Smooth muscle cell (in vitro differentiated cells): ENCODE results near the gene NDUFA13. TPM values are rescaled to one million over a fixed set of nuclear protein-coding genes. Genes with fewer than 3 reads are reported as not detected.

Experiments used
- DNase-seq: peaks from one replicate; lab custom pipeline; 2025; ENCODE audit not compliant: unreplicated experiment; lab: John Stamatoyannopoulos, UW
- H2AFZ ChIP-seq: fragments of 200-600 bp; sonication (generic); 2 replicates; pipeline ENCODE4 v1.6.0; 2016; ENCODE audit warnings: antibody characterized with exemption, low read depth, mild to moderate bottlenecking
- H3F3A ChIP-seq: fragments of 200-600 bp; sonication (generic); 2 replicates; pipeline ENCODE4 v1.6.0; 2017; ENCODE audit warnings: antibody characterized with exemption, low read depth
- H3K27ac ChIP-seq: fragments of 200-600 bp; sonication (generic); 2 replicates; pipeline ENCODE4 v1.5.1; 2016; ENCODE audit warnings: low read depth, mild to moderate bottlenecking
- H3K27me3 ChIP-seq: fragments of 200-600 bp; sonication (generic); 2 replicates; pipeline ENCODE4 v1.6.1; 2016; ENCODE audit warnings: low read depth, mild to moderate bottlenecking
- H3K36me3 ChIP-seq: fragments of 200-600 bp; sonication (generic); 2 replicates; pipeline ENCODE4 v1.5.1; 2016; ENCODE audit warnings: low read depth
- H3K4me1 ChIP-seq: fragments of 200-600 bp; sonication (generic); 2 replicates; pipeline ENCODE4 v1.5.1; 2016; ENCODE audit warnings: low read depth
- H3K4me2 ChIP-seq: fragments of 200-600 bp; sonication (generic); 2 replicates; pipeline ENCODE4 v1.6.0; 2016; ENCODE audit warnings: mild to moderate bottlenecking
- H3K4me3 ChIP-seq: fragments of 200-600 bp; sonication (generic); 2 replicates; pipeline ENCODE4 v1.5.1; 2016; ENCODE audit warnings: mild to moderate bottlenecking
- H3K79me2 ChIP-seq: fragments of 200-600 bp; sonication (generic); 2 replicates; pipeline ENCODE4 v1.6.0; 2016; ENCODE audit warnings: low read depth, mild to moderate bottlenecking
- H3K9ac ChIP-seq: fragments of 200-600 bp; sonication (generic); 2 replicates; pipeline ENCODE4 v1.6.0; 2016; ENCODE audit warnings: low read depth
- H3K9me3 ChIP-seq: fragments of 200-600 bp; sonication (generic); replicated peaks from 2 replicates; pipeline ENCODE4 v1.5.1; 2016; ENCODE audit warnings: low read depth
- H4K20me1 ChIP-seq: fragments of 200-600 bp; sonication (generic); 2 replicates; pipeline ENCODE4 v1.6.0; 2016; ENCODE audit warnings: low read depth
- WGBS: methylation state at CpG from one replicate; pipeline ENCODE4 v1.1.7; 2016; ENCODE audit warnings: low lambda C conversion rate; 5-methylcytosine and 5-hydroxymethylcytosine counted together
- polyA plus RNA-seq: library from polyadenylated mRNA; unstranded; fragments of >200 nt; fragmentation: Nextera tagmentation; extraction: Ambion mirVana; gene quantifications from 2 replicates; pipeline ENCODE4 v1.2.1, GENCODE V29; 2016
- total RNA-seq: library from RNA; depleted of rRNA; stranded (reverse); fragments of >200 nt; gene quantifications from 2 replicates; pipeline ENCODE4 v1.2.3, GENCODE V29; 2014
- TF ChIP-seq, protein P1 (sequence below): fragments of 200-600 bp; sonication (generic); IDR thresholded peaks from 2 replicates; pipeline ENCODE4 v1.5.1; 2017; ENCODE audit warnings: borderline replicate concordance, mild to moderate bottlenecking, antibody characterized with exemption; ENCODE audit not compliant: insufficient read depth, poor library complexity, severe bottlenecking

The NDUFA13 gene
- total and polyA plus RNA-seq, 2 experiments from 2014 or later = 42.3 to 559 TPM

DNA sequence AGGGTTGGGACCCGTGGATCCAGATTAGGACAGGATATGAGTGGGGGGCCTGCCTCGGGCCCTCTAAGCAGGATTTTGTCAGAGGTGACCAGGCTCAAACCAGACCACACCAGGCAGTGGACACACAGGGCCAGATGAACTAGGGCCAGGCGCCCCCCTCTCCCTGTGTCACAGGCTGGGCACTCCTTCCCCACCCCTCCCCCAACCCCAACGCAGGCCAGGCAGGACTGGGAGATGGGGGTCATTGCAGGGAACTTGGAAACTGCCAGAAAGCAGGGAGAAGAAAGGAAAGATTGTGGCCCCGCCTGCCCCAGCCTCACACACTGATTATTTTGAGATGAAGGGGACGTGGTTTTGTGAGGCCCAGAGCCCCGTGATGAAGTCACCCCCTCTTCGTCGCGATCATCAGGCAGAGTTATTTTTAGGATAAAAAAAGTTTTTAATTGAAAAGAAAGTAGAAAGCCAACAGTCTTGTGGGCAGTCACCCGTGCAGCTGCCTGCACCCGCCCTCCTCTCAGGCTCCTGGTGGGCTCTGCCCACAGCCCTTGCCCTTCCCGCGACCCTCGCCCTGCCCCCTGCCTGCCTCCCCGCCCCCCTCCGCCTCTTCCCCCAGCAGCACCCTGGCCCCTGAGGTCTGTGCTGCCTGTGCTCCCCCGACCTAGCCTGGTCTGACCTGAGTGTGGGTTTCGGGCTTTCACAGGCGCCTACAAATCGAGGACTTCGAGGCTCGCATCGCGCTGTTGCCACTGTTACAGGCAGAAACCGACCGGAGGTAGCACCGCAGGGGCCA lies 10.8 kb downstream of the NDUFA13 start:
- H2AFZ ChIP-seq = no peak overlapping the region
- no peaks in the 10 kb centered on the region for H3K27me3 ChIP-seq
- no peak for DNase-seq
- 88% methylated on average over 24 of the region's 28 CpGs for WGBS
- no peaks in the 10 kb centered on the region for H3K36me3 ChIP-seq
- peaks cover 26% of the 10 kb centered on the region for H3K79me2 ChIP-seq
- no peaks in the 10 kb centered on the region for H3K9me3 ChIP-seq
- H3K4me1 ChIP-seq = no peaks in the 10 kb centered on the region
- no peak overlapping the region for H3K4me3 ChIP-seq
- H3K4me2 ChIP-seq = no peak overlapping the region
- H3F3A ChIP-seq = no peaks in the 10 kb centered on the region
- peaks cover 63% of the 10 kb centered on the region for H4K20me1 ChIP-seq
- H3K27ac ChIP-seq = no peak overlapping the region
- no peak overlapping the region for H3K9ac ChIP-seq
- TF ChIP-seq, protein P1, sequence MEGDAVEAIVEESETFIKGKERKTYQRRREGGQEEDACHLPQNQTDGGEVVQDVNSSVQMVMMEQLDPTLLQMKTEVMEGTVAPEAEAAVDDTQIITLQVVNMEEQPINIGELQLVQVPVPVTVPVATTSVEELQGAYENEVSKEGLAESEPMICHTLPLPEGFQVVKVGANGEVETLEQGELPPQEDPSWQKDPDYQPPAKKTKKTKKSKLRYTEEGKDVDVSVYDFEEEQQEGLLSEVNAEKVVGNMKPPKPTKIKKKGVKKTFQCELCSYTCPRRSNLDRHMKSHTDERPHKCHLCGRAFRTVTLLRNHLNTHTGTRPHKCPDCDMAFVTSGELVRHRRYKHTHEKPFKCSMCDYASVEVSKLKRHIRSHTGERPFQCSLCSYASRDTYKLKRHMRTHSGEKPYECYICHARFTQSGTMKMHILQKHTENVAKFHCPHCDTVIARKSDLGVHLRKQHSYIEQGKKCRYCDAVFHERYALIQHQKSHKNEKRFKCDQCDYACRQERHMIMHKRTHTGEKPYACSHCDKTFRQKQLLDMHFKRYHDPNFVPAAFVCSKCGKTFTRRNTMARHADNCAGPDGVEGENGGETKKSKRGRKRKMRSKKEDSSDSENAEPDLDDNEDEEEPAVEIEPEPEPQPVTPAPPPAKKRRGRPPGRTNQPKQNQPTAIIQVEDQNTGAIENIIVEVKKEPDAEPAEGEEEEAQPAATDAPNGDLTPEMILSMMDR = no peak

DNA sequence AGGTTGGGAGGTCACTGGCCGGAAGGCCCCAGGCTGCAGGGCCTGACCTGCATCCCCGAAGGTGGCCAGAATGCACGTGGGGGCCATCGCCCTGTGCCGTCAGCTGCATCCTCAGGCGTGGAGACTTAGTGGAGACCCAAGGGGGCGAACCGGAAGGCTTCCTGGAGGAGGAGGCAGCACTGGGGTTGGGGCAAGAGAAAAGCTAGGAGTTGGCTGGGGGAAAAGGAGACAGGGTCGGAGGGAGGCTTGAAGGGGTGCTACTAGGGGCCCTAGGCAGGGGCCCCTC lies 11.3 kb downstream of the NDUFA13 start:
- Histone ChIP-seq H3F3A (no peaks in the 10 kb centered on the region), H3K9me3 (no peaks in the 10 kb centered on the region), H2AFZ (no peak overlapping the region), H3K9ac (no peak overlapping the region), H3K4me2 (no peak overlapping the region), H3K4me1 (no peaks in the 10 kb centered on the region), H3K27me3 (no peaks in the 10 kb centered on the region), H3K4me3 (no peak overlapping the region), H4K20me1 (peaks cover 57% of the 10 kb centered on the region), H3K79me2 (peaks cover 20% of the 10 kb centered on the region), H3K27ac (no peak overlapping the region), H3K36me3 (no peaks in the 10 kb centered on the region)
- no peak for DNase-seq
- TF ChIP-seq, protein P1 = no peak
- 98% methylated on average over 8 of the region's 9 CpGs for WGBS

DNA sequence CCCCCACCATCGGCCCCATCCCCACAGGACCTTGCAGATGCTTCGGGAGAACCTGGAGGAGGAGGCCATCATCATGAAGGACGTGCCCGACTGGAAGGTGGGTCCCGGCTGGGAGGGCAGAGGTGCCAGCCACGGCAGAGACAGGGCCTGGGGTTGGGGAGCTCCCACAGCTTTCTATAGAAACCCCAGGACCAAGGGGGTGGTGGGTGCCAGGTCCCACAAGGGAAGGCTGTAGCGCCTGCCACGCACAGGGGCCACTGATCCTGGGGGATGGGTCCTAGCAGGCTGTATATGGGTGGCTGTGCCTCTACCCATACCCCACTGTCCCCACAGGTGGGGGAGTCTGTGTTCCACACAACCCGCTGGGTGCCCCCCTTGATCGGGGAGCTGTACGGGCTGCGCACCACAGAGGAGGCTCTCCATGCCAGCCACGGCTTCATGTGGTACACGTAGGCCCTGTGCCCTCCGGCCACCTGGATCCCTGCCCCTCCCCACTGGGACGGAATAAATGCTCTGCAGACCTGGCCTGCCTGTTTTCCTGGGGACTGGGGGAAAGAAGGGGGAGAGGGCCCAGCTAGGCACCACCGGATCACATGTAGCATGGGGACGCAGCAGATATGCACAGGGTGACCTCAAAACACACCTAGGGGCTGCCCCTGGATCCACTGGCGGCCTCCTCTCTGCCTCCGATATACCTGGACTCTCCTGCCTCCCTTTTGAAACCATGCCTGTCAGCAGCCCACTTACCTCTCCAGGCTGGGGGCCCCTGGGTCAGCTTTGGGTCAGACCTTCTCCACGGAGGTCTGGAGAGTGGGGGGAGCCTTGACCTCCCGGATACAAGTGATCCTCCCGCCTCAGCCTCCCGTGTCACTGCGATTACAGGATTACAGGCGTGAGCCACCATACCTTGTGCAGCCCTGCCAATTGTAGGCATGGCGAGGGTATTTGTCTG lies 11.9 kb downstream of the NDUFA13 start:
- no peaks in the 10 kb centered on the region for H3K27me3 ChIP-seq
- no peaks in the 10 kb centered on the region for H3K36me3 ChIP-seq
- TF ChIP-seq, protein P1 = no peak
- H3K4me1 ChIP-seq = no peaks in the 10 kb centered on the region
- H3K27ac ChIP-seq = no peak overlapping the region
- DNase-seq = no peak
- H3K9me3 ChIP-seq = no peaks in the 10 kb centered on the region
- 95% methylated on average over 25 of the region's 27 CpGs for WGBS
- no peak overlapping the region for H2AFZ ChIP-seq
- H3F3A ChIP-seq = no peaks in the 10 kb centered on the region
- peaks cover 51% of the 10 kb centered on the region for H4K20me1 ChIP-seq
- H3K4me3 ChIP-seq = no peak overlapping the region
- no peak overlapping the region for H3K4me2 ChIP-seq
- no peak overlapping the region for H3K9ac ChIP-seq
- H3K79me2 ChIP-seq = peaks cover 14% of the 10 kb centered on the region
